HG03103 (cell line): ENCODE data around the gene CASP6.
"Not testable (repeated sequence)": the region's sequence is repeated elsewhere in the genome, so short reads cannot be mapped to it uniquely, and the experiment has no call there.

Experiments used
- ATAC-seq: cut with Tn5 transposase; IDR thresholded peaks from one replicate; pipeline ENCODE4 v1.9.1; 2021; ENCODE audit warnings: low read depth; ENCODE audit not compliant: unreplicated experiment

CASP6 gene

GRCh38 chr4:109721033-109721432 lies 17.8 kb upstream of the CASP6 start:
- ATAC-seq, result no peak

GRCh38 chr4:109719604-109720003 lies 16.4 kb upstream of the CASP6 start:
- ATAC-seq, result no peak

GRCh38 chr4:109718759-109719158 lies 15.5 kb upstream of the CASP6 start:
- ATAC-seq, result no peak

DNA sequence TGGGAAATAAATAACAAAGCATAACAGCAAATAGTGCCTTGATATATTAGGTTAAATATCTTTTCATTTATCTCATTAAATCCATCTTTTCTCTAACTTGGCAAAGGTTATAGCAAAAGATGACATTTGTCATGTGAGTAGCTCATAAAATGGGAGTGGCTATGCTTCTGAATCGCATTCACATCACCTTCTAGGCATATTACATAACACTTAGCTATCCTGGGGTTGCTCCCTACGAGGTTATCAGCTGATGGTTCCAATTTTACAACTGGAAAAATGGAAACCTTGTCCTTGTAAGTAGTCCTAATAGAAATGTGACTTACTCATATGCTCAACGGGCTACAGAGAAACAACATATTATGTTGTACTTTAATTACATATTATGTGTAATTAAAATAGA lies 10.3 kb upstream of the CASP6 start:
- no peak for ATAC-seq

DNA sequence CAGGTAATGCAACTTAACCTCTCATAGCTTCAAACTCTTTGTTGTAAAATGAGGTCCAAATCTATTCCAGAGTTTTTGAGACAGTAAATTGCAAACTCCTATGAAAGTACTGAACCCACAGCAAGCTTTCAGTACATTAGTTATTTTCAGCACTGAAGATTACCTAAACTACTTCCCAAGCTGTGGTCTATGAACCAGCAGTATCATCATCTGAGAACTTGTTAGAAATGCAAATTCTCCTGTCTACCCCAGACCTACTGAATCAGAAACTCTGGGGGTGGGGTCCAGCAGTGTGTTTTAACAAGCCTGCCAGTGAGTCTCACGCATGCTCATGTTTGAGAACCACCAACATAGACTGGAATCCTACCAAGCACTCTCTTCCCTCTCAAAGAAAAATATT lies 5.7 kb upstream of the CASP6 start:
- peak; percentile 83 for ATAC-seq

DNA sequence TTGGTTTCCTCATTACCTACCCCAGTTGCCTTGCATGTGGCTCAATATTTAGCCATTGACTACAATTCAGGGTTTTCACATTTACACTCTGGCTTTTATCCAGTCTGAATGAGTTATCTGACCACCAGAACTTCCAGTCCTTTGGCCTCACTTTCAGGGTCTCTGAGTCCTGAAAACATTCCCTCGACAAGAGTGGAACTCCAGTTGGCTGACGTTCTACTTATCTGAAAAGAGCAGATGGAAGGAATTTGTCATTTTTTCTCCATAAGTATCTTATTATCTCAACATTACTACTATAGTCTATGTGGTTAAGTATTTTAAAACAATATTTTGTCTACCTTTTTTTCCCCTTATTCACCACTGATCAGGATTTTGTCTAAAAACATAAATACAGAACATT lies 5.2 kb upstream of the CASP6 start:
- ATAC-seq, result no peak

DNA sequence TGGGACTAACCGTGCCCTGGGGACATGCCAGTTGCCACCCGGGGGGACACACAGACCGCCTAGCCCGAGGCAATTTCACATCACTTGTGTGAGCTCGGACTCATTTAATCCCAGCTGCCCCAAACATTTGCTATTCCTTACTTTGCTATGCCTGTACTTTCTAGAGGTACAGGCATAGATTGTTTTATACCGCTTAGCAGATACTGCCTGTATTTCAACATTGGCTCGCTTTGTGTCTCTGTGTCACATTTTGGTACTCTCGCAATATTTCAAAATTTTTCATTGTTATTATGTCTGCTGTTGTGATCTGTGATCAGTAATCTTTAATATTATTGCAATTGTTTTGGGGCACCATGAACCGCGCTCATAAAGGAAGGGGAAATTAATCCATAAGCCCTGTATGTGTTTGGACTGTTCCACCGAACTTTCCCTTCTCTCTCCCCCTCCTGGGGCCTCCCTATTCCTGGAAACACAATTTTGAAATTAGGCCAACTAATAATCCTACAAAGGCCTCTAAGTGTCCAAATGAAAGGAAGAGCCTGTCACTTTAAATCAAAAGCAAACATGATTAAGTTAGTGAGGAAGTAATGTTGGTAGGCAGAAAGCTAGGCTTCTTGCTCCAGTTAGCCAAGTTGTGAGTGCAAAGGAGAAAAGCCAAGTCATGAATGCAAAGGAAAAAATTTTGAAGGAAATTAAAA lies 568 bp upstream of the CASP6 start:
- ATAC-seq, result no peak

GRCh38 chr4:109701566-109702410 lies 1.5 kb downstream of the CASP6 start:
- no peak for ATAC-seq

GRCh38 chr4:109699553-109700225 lies 3.6 kb downstream of the CASP6 start:
- ATAC-seq, result no peak

DNA sequence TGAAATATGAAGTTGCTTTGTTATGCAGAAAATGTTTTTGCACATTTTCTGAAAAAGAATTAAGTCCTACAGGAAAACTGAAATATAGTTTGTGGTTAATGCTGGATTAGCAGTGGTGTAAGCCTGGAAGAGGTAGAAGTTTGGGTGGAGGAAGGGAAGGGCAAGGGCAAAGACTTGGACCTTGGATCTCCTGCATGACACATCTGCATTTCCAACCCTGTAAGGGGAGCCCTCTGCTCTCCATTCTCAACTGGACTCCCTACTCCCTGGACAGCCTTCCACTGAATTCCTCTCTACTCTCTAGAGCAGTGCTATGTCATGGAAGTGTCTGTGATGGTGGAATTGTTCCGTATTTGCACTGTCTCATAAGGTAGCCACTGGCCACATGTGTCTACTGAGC lies 4.6 kb downstream of the CASP6 start:
- no peak for ATAC-seq

- no peak for ATAC-seq
These were observed 11.8 kb downstream of the CASP6 start for GRCh38 chr4:109691411-109691920.

DNA sequence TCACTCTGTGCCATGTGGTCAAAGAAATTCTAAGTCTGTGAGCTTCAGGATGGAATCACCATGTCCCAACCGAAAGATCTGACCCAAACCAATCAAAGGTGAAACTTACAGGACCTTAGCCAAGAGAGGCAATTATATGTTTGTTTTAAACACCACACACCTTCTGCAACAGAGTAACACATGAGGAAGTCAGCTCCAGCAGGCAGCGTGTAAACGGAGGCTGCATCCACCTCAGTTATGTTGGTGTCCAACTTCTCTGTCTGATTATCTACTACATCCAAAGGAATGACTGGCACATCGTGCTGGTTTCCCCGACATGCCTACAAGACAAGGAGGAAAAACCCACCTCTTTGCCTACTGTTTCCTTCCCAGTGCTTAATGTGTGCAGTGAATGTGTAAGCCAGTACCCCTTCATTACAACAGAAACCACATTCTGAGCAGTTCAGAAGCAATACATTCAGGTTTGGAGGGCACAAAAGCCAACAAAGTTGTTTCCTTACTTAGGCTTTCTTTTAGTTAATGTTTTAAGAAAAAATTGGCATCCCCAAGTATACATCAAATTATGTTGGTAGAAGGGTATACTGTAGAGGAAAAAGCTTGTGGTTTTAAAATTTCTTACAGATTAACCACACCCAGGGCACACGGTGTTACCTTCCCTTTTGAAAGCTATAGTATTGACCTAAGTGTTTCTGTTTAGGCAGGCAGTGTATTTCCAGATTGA lies 12.4 kb downstream of the CASP6 start:
- no peak for ATAC-seq

DNA sequence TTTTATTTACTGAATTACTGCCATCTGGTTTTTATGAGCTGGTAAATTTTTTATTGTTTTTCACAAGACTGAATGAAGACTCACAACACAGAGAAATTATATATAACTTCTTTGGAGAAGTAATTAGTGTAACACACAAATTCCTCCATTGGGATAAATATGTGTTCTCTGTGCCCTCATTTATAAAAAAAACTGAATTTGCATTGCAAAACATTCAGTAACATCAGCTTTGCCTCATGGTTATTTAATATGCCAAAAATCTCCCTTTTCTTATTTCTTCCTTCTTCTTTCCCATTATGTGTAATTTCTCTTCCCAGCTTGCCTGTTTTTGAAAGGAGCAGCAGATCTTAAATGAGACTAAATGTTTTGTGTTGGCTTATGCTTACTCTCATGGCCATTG lies 18.5 kb downstream of the CASP6 start:
- ATAC-seq, result no peak

DNA sequence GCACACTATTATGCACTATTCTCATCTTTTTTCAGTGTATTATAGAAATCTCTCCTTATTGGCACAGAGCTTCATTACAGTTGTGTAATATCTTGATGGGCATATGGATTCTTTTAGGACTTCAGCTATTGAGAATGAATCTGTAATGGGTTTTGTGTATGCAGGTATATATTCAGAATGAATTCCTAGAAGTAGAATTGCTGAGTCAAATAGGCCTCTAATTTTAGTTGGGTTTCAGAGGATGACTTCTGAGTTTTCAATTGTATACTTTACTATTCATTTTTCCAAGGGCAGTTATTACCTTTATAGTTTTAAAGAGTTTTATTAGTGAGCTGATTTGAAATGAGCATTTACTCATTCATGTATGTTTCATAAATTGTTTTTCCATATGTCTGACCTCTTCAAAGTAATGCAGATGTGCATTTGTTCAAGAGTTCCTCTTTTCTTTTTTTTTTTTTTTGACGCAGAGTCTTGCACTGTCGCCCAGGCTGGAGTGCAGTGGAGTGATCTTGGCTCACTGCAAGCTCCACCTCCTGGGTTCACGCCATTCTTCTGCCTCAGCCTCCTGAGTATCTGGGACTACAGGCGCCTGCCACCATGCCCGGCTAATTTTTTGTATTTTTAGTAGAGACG lies 19.5 kb downstream of the CASP6 start:
- no peak for ATAC-seq

- no peak for ATAC-seq
These were observed 20.4 kb downstream of the CASP6 start for GRCh38 chr4:109682875-109683274.

GRCh38 chr4:109678925-109679324 lies 24.3 kb downstream of the CASP6 start:
- not testable (repeated sequence) for ATAC-seq

DNA sequence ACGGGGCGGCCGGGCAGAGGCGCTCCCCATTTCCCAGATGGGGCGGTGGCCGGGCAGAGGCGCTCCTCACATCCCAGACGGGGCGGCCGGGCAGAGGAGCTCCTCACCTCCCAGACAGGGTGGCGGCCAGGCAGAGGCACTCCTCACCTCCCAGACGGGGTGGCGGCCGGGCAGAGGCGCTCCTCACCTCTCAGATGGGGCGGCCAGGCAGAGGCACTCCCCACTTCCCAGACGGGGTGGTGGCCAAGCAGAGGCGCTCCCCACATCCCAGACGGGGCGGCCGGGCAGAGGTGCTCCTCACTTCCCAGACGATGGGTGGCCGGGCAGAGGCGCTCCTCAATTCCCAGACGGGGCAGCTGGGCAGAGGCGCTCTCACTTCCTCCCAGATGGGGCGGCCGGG lies 24.8 kb downstream of the CASP6 start:
- ATAC-seq, result not testable (repeated sequence)

DNA sequence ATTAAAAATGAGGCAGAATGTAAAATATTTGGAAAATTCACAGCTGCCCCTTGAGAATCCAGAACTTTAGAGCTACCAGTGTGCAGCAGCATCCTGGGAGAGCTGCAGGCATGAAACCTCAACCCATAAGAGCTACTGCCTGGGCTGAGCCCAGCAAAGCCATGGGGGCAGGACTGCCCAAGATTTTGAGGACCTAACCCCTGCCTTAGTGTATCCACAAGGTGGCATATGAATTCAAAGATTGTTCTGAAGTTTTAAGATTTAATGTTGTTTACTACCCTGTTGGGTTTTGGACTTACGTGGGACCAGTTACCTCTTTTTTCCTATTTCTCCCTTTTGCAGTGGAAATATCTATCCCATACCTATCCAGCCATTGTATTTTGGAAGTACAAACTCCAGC lies 26.4 kb downstream of the CASP6 start:
- no peak for ATAC-seq

DNA sequence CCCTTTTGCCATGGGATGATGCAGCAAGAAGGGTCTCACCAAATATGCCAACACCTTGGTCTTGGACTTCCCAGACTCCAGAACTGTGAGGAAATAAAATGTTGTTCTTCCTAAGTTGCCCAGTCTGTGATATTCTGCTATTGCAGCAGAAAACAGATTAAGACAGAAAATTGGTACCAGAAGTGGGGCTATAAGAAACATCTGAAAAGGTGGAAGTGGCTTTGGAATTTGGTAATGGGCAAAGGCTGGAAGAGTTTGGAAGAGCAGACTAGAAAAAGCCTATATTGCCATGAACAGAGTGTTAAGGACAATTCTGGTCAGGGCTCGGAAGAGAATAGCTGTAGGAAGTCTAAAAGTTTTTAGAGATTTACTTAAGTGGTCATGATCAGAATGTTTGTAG lies 27.4 kb downstream of the CASP6 start:
- ATAC-seq, result no peak

GRCh38 chr4:109675181-109675580 lies 28.1 kb downstream of the CASP6 start:
- no peak for ATAC-seq
